Colon (tissue), 2 donors: ENCODE results near the gene SEC22C.

Experiments used
- FAIRE-seq: peaks from 2 replicates; lab custom pipeline; 2012; peaks lifted over from hg19 to GRCh38; lab: Jason Lieb, UNC
- donor health status: control.
- donor health status: control.

The SEC22C gene

DNA sequence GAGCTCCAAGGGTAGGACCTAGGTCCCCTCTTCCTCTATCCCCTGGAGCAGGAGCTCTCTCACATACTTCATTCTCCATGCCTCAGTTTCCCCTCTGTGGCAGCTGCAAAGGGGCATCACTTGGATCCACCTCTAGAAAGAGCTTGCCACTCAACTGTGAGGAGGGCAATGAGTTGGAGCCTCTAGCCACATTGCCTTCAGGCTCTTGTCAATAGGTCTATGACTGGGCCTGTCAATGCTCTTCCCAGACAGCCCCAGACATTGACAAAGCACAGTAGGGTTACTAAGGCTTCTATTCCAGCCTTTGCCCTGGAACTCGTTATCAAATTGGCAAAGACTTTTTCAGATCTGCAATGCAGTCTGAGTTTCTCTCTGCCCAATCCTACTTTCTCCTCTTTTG is 83.7 kb downstream of the SEC22C start:
- FAIRE-seq: no peak
